ENCODE results near the gene SLC4A1.
A peak's percentile ranks its signal among the peaks of the same experiment; 100 is the strongest.

The SLC4A1 gene

GRCh38 chr17:44279346-44279665, 11.4 kb upstream of the SLC4A1 start:
- H3K4me3 ChIP-seq (replicated peaks; ENCODE audit: low read depth, low read length) = no peak overlapping the region
- TF ChIP-seq, protein P1, sequence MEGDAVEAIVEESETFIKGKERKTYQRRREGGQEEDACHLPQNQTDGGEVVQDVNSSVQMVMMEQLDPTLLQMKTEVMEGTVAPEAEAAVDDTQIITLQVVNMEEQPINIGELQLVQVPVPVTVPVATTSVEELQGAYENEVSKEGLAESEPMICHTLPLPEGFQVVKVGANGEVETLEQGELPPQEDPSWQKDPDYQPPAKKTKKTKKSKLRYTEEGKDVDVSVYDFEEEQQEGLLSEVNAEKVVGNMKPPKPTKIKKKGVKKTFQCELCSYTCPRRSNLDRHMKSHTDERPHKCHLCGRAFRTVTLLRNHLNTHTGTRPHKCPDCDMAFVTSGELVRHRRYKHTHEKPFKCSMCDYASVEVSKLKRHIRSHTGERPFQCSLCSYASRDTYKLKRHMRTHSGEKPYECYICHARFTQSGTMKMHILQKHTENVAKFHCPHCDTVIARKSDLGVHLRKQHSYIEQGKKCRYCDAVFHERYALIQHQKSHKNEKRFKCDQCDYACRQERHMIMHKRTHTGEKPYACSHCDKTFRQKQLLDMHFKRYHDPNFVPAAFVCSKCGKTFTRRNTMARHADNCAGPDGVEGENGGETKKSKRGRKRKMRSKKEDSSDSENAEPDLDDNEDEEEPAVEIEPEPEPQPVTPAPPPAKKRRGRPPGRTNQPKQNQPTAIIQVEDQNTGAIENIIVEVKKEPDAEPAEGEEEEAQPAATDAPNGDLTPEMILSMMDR (IDR thresholded peaks at IDR 0.05; ENCODE audit: low read length, missing control alignments) = no peak
- DNase-seq (ENCODE audit: low read depth) = no peak

DNA sequence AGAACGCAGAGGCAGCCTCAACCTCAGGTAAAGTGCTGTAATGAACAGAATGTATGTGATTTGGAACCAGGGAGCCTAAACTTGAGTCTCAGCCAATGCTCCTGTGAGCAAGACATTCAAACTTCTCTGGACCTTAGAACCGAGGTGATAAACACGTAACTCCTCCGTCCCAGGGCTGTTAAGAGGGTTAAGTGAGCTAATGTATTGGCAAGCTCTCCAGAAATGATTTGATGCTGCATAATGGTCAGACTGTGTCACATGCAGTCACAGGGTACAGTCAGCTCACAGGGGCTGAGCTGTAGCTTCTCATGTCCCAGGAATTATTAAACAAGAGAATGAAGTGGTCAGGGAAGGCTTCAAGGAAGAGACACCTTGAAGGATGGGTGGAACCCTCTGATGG, 10.0 kb upstream of the SLC4A1 start:
- H3K4me3 ChIP-seq (replicated peaks; ENCODE audit: low read depth, low read length) = no peak overlapping the region
- TF ChIP-seq, protein P1 (IDR thresholded peaks at IDR 0.05; ENCODE audit: low read length, missing control alignments) = no peak
- DNase-seq (ENCODE audit: low read depth) = peak; percentile 27

- no peak for DNase-seq (ENCODE audit: low read depth)
- TF ChIP-seq, protein P1 (IDR thresholded peaks at IDR 0.05; ENCODE audit: low read length, missing control alignments) = no peak
- H3K4me3 ChIP-seq (replicated peaks; ENCODE audit: low read depth, low read length) = no peak overlapping the region
Measured at GRCh38 chr17:44273607-44274006, 5.7 kb upstream of the SLC4A1 start.

GRCh38 chr17:44272954-44273353, 5.0 kb upstream of the SLC4A1 start:
- TF ChIP-seq, protein P1 (IDR thresholded peaks at IDR 0.05; ENCODE audit: low read length, missing control alignments) = no peak
- no peak for DNase-seq (ENCODE audit: low read depth)
- no peak overlapping the region for H3K4me3 ChIP-seq (replicated peaks; ENCODE audit: low read depth, low read length)

- no peak for DNase-seq (ENCODE audit: low read depth)
- TF ChIP-seq, protein P1 (IDR thresholded peaks at IDR 0.05; ENCODE audit: low read length, missing control alignments) = no peak
- H3K4me3 ChIP-seq (replicated peaks; ENCODE audit: low read depth, low read length) = no peak overlapping the region
Measured at GRCh38 chr17:44272321-44272951, 4.5 kb upstream of the SLC4A1 start.

DNA sequence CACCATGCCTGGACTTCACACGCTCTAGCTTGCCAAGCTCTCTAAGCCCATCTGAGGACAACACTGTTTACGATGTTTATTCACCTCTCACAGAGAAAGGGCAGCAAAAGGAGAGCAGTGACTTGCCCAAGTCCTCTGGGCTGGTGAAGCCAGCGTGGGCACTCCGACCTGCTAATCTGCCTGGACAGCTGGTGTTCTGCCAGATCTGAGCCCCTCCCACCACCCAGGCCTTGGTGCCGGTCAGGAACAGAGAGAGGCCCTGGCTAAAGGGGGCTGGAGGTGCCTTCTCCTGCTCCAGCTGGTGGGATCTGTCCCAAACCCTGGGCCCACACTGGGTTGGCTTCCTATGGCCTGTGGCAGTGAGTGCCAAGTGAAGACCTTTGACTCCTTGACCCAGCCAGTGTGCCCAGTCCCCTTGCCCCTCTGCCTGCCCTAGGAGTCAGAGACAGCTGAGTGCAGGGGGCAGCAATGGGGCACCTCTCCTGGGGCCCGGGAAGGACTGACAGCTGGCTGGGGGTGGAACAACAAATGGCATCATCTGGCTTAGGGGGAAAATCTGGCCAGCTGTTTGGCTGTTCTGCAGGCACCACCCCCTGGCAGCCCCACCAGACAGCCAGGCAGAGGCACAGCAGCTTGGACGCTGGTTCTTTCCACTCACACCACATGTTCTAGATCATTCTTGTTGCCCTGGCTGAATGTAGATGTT, 1.8 kb upstream of the SLC4A1 start:
- no peak for DNase-seq (ENCODE audit: low read depth)
- no peak overlapping the region for H3K4me3 ChIP-seq (replicated peaks; ENCODE audit: low read depth, low read length)
- TF ChIP-seq, protein P1 (IDR thresholded peaks at IDR 0.05; ENCODE audit: low read length, missing control alignments) = no peak
